Esophagus muscularis mucosa (tissue), 4 donors: ENCODE measurements around the gene FAM110D.

Experiments
- CTCF ChIP-seq, 3 experiments: fragments of 200-600 bp in 2 of 3; fragments of 450-650 bp in 1 of 3; sonication (generic) in 2 of 3; IDR thresholded peaks; one replicate each; pipeline ENCODE4 v1.5.1; 2017 to 2019; ENCODE audit warnings: antibody characterized with exemption in 3 of 3, mild to moderate bottlenecking in 2 of 3, moderate library complexity in 1 of 3
- EP300 ChIP-seq: sonication (generic); formaldehyde crosslinking; IDR thresholded peaks from one replicate; pipeline ENCODE4 v1.6.1; 2017; ENCODE audit warnings: antibody characterized with exemption
- POLR2A ChIP-seq: fragments of 450-650 bp; IDR thresholded peaks from one replicate; pipeline ENCODE4 v1.6.1; 2017; ENCODE audit warnings: antibody characterized with exemption, moderate library complexity, mild to moderate bottlenecking, low read depth

- TF ChIP-seq CTCF (IDR thresholded peaks at IDR 0.05) (no peak), EP300 (no peak), POLR2A (no peak)
These were observed 34.2 kb upstream of the FAM110D start for GRCh38 chr1:26124418-26125331.
